Measurements from ENCODE around the gene LHB.

LHB gene

DNA sequence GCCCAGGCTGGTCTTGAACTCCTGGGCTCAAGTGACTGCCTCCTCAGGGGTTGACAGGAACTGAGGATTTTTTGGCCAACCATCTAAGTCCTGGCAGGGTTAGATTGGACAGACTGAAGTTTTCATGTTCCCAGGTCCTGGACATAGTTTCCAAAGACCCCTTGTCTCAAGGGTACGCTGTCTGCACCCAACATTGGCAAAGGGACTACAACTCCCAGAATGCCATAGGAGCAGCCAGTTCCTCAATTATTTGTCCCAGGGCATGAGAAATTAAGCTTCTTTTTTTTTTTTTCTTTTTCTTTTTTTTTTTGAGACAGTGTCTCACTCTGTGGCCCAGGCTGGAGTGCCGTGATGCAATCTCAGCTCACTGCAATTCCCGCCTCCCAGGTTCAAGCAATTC is 30.7 kb downstream of the LHB start:
- TF ChIP-seq, protein P1, sequence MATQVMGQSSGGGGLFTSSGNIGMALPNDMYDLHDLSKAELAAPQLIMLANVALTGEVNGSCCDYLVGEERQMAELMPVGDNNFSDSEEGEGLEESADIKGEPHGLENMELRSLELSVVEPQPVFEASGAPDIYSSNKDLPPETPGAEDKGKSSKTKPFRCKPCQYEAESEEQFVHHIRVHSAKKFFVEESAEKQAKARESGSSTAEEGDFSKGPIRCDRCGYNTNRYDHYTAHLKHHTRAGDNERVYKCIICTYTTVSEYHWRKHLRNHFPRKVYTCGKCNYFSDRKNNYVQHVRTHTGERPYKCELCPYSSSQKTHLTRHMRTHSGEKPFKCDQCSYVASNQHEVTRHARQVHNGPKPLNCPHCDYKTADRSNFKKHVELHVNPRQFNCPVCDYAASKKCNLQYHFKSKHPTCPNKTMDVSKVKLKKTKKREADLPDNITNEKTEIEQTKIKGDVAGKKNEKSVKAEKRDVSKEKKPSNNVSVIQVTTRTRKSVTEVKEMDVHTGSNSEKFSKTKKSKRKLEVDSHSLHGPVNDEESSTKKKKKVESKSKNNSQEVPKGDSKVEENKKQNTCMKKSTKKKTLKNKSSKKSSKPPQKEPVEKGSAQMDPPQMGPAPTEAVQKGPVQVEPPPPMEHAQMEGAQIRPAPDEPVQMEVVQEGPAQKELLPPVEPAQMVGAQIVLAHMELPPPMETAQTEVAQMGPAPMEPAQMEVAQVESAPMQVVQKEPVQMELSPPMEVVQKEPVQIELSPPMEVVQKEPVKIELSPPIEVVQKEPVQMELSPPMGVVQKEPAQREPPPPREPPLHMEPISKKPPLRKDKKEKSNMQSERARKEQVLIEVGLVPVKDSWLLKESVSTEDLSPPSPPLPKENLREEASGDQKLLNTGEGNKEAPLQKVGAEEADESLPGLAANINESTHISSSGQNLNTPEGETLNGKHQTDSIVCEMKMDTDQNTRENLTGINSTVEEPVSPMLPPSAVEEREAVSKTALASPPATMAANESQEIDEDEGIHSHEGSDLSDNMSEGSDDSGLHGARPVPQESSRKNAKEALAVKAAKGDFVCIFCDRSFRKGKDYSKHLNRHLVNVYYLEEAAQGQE (IDR thresholded peaks at IDR 0.05; ENCODE audit: insufficient replicate concordance, low read depth) = no peak
- TF ChIP-seq SPI1 (IDR thresholded peaks at IDR 0.05; ENCODE audit: borderline replicate concordance, low read depth) = peak; percentile 86

GRCh38 chr19:48985711-48986110 is 31.2 kb downstream of the LHB start:
- TF ChIP-seq POLR2AphosphoS5 (IDR thresholded peaks at IDR 0.05; ENCODE audit: low read depth) (no peak), SPI1 (IDR thresholded peaks at IDR 0.05; ENCODE audit: borderline replicate concordance, low read depth) (no peak), GABPA (IDR thresholded peaks at IDR 0.05; ENCODE audit: low read depth) (no peak), CTCF (IDR thresholded peaks at IDR 0.05; ENCODE audit: insufficient read depth, low read length) (no peak)
- TF ChIP-seq, protein P1 (IDR thresholded peaks at IDR 0.05; ENCODE audit: insufficient replicate concordance, low read depth) = no peak

More for the DNA sequence above, 30.7 kb downstream of the LHB start:
- Histone ChIP-seq H3K27ac (replicated peaks) (no peak overlapping the region), H3K27me3 (ENCODE audit: insufficient read depth, poor library complexity, severe bottlenecking) (no peaks in the 10 kb centered on the region), H3K4me3 (replicated peaks; ENCODE audit: insufficient read depth, low read length) (no peak overlapping the region)
- no peak for DNase-seq (ENCODE audit: low read depth in 1 of 2, low spot score in 1 of 2)

GRCh38 chr19:48982280-48982679 is 34.6 kb downstream of the LHB start:
- DNase-seq (ENCODE audit: low read depth in 1 of 2, low spot score in 1 of 2) = no peak
- Histone ChIP-seq H3K4me3 (replicated peaks; ENCODE audit: insufficient read depth, low read length) (no peak overlapping the region), H3K27me3 (ENCODE audit: insufficient read depth, poor library complexity, severe bottlenecking) (no peaks in the 10 kb centered on the region), H3K27ac (replicated peaks) (no peak overlapping the region)
- TF ChIP-seq SPI1 (IDR thresholded peaks at IDR 0.05; ENCODE audit: borderline replicate concordance, low read depth) = no peak

More at GRCh38 chr19:48985711-48986110, 31.2 kb downstream of the LHB start:
- Histone ChIP-seq H3K27me3 (ENCODE audit: insufficient read depth, poor library complexity, severe bottlenecking) (no peaks in the 10 kb centered on the region), H3K4me3 (replicated peaks; ENCODE audit: insufficient read depth, low read length) (no peak overlapping the region), H3K27ac (replicated peaks) (no peak overlapping the region)
- DNase-seq (ENCODE audit: low read depth in 1 of 2, low spot score in 1 of 2) = no peak

DNA sequence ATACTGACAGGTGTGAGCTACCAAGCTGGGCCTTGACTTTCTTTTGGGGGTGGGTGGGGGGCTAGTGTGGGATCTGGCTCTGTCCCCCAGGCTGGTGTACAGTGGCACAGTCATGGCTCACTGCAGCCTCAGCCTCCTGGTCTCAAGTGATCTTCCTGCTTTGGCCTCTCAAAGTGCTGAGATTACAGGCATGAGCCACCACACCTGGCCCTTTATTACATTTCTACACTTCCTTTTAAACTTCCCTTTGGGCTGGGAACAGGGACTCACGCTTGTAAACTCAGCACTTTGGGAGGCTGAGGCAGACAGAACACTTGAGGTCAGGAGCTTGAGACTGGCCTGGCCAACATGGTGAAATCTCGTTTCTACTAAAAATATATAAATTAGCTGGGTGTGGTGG is 39.8 kb downstream of the LHB start:
- Histone ChIP-seq H3K27ac (replicated peaks) (no peak overlapping the region), H3K4me3 (replicated peaks; ENCODE audit: insufficient read depth, low read length) (no peak overlapping the region), H3K27me3 (ENCODE audit: insufficient read depth, poor library complexity, severe bottlenecking) (no peaks in the 10 kb centered on the region)
- DNase-seq (ENCODE audit: low read depth in 1 of 2, low spot score in 1 of 2) = no peak
- TF ChIP-seq POLR2AphosphoS5 (IDR thresholded peaks at IDR 0.05; ENCODE audit: low read depth) (no peak), SPI1 (IDR thresholded peaks at IDR 0.05; ENCODE audit: borderline replicate concordance, low read depth) (no peak), CTCF (IDR thresholded peaks at IDR 0.05; ENCODE audit: insufficient read depth, low read length) (no peak), GABPA (IDR thresholded peaks at IDR 0.05; ENCODE audit: low read depth) (no peak)
- TF ChIP-seq, protein P1 (IDR thresholded peaks at IDR 0.05; ENCODE audit: insufficient replicate concordance, low read depth) = no peak
